ENCODE results near the gene AKT1. TPM values are rescaled to one million over a fixed set of nuclear protein-coding genes. Genes with fewer than 3 reads are reported as not detected.
"Not testable (repeated sequence)": the region's sequence is repeated elsewhere in the genome, so short reads cannot be mapped to it uniquely, and the experiment has no call there.

AKT1 gene
- total RNA-seq, 1 donor from 2014 or later = 143 TPM

- H3K27me3 Mint-ChIP-seq = no peaks in the 10 kb centered on the region
- peaks cover 24% of the 10 kb centered on the region for H3K4me1 Mint-ChIP-seq
- no peak for DNase-seq
- peaks cover 32% of the 10 kb centered on the region for H3K36me3 Mint-ChIP-seq (ENCODE audit: low read depth)
- intact Hi-C loops (cut with micrococcal nuclease) = no loop called here
- H3K4me3 Mint-ChIP-seq = no peak overlapping the region
- H3K27ac Mint-ChIP-seq = no peak overlapping the region
- H3K9me3 Mint-ChIP-seq = no peaks in the 10 kb centered on the region
These were observed 36.3 kb downstream of the AKT1 start for GRCh38 chr14:104758981-104759969.

GRCh38 chr14:104757681-104758392, 37.7 kb downstream of the AKT1 start:
- DNase-seq = no peak
- H3K27ac Mint-ChIP-seq = no peak overlapping the region
- intact Hi-C loops (cut with micrococcal nuclease) = no loop called here
- peaks cover 32% of the 10 kb centered on the region for H3K4me1 Mint-ChIP-seq
- H3K4me3 Mint-ChIP-seq = no peak overlapping the region
- no peaks in the 10 kb centered on the region for H3K9me3 Mint-ChIP-seq
- H3K27me3 Mint-ChIP-seq = no peaks in the 10 kb centered on the region
- H3K36me3 Mint-ChIP-seq (ENCODE audit: low read depth) = peaks cover 34% of the 10 kb centered on the region

- no peak for DNase-seq
- H3K4me1 Mint-ChIP-seq = peaks cover 36% of the 10 kb centered on the region
- peaks cover 34% of the 10 kb centered on the region for H3K36me3 Mint-ChIP-seq (ENCODE audit: low read depth)
- peak overlapping the region; percentile 39 for H3K4me3 Mint-ChIP-seq
- H3K27me3 Mint-ChIP-seq = no peaks in the 10 kb centered on the region
- intact Hi-C loops (cut with micrococcal nuclease) = no loop called here
- H3K9me3 Mint-ChIP-seq = no peaks in the 10 kb centered on the region
- peak overlapping the region; percentile 71 for H3K27ac Mint-ChIP-seq
These were observed 38.3 kb downstream of the AKT1 start for GRCh38 chr14:104757238-104757585.

- Mint-ChIP-seq H3K27me3 (no peaks in the 10 kb centered on the region), H3K9me3 (no peaks in the 10 kb centered on the region), H3K4me1 (peaks cover 36% of the 10 kb centered on the region), H3K27ac (peak overlapping the region; percentile 71), H3K36me3 (ENCODE audit: low read depth) (peaks cover 34% of the 10 kb centered on the region), H3K4me3 (peak overlapping the region; percentile 39)
- DNase-seq = peak; percentile 69
- intact Hi-C loops (cut with micrococcal nuclease) = no loop called here
These were observed 38.9 kb downstream of the AKT1 start for GRCh38 chr14:104756477-104757237.

- H3K27ac Mint-ChIP-seq = no peak overlapping the region
- peaks cover 36% of the 10 kb centered on the region for H3K4me1 Mint-ChIP-seq
- H3K4me3 Mint-ChIP-seq = no peak overlapping the region
- DNase-seq = no peak
- H3K27me3 Mint-ChIP-seq = no peaks in the 10 kb centered on the region
- H3K9me3 Mint-ChIP-seq = no peaks in the 10 kb centered on the region
- intact Hi-C loops (cut with micrococcal nuclease) = no loop called here
- H3K36me3 Mint-ChIP-seq (ENCODE audit: low read depth) = peaks cover 31% of the 10 kb centered on the region
These were observed 39.9 kb downstream of the AKT1 start for GRCh38 chr14:104755621-104756020.

- intact Hi-C loops (cut with micrococcal nuclease) = loop anchor here (5.0 kb wide), 1 partner anchor 643 kb away; the partner anchor contains the start of gene TEX22
- Mint-ChIP-seq H3K27me3 (peaks cover 1% of the 10 kb centered on the region), H3K27ac (peak overlapping the region; percentile 84), H3K36me3 (ENCODE audit: low read depth) (peaks cover 29% of the 10 kb centered on the region), H3K4me3 (peak overlapping the region; percentile 93), H3K4me1 (peaks cover 36% of the 10 kb centered on the region), H3K9me3 (no peaks in the 10 kb centered on the region)
- DNase-seq = no peak
These were observed 41.2 kb downstream of the AKT1 start for GRCh38 chr14:104754213-104754851.

GRCh38 chr14:104753528-104754212, 41.9 kb downstream of the AKT1 start:
- Mint-ChIP-seq H3K27ac (peak overlapping the region; percentile 84), H3K4me3 (peak overlapping the region; percentile 93), H3K4me1 (peaks cover 35% of the 10 kb centered on the region), H3K9me3 (no peaks in the 10 kb centered on the region), H3K36me3 (ENCODE audit: low read depth) (peaks cover 24% of the 10 kb centered on the region), H3K27me3 (peaks cover 1% of the 10 kb centered on the region)
- intact Hi-C loops (cut with micrococcal nuclease) = loop anchor here (2.0 to 5.0 kb wide), 3 partner anchors 29 to 644 kb away; partner anchors contain the start of genes ADSS1, CDCA4 and TEX22
- peak; percentile 71 for DNase-seq

- Mint-ChIP-seq H3K27ac (peak within 1 kb of the TSS; percentile 94), H3K27me3 (peaks cover 1% of the 10 kb centered on the region)
- intact Hi-C loops (cut with micrococcal nuclease) = loop anchor here (1.0 to 5.0 kb wide), 5 partner anchors 15 to 644 kb away; partner anchors contain the start of genes ADSS1, CDCA4 and TEX22
These were observed 42.6 kb downstream of the AKT1 start, which contains the start of gene SIVA1 for GRCh38 chr14:104752735-104753527. Gene SIVA1 (plus strand): TSS chr14:104753147. CDS start chr14:104753202, 55 bp downstream.

GRCh38 chr14:104752423-104752734, 43.2 kb downstream of the AKT1 start:
- Mint-ChIP-seq H3K36me3 (ENCODE audit: low read depth) (peaks cover 20% of the 10 kb centered on the region), H3K27ac (peak overlapping the region; percentile 94), H3K9me3 (no peaks in the 10 kb centered on the region), H3K27me3 (peaks cover 1% of the 10 kb centered on the region), H3K4me1 (peaks cover 35% of the 10 kb centered on the region), H3K4me3 (peak overlapping the region; percentile 93)
- DNase-seq = no peak
- intact Hi-C loops (cut with micrococcal nuclease) = loop anchor here (1.0 to 5.0 kb wide), 5 partner anchors 16 to 645 kb away; partner anchors contain the start of genes ADSS1, CDCA4 and TEX22

More at GRCh38 chr14:104752735-104753527, 42.6 kb downstream of the AKT1 start, which contains the start of gene SIVA1:
- H3K9me3 Mint-ChIP-seq = no peaks in the 10 kb centered on the region
- peaks cover 24% of the 10 kb centered on the region for H3K36me3 Mint-ChIP-seq (ENCODE audit: low read depth)
- H3K4me3 Mint-ChIP-seq = peak within 1 kb of the TSS; percentile 93
- peaks cover 35% of the 10 kb centered on the region for H3K4me1 Mint-ChIP-seq
- DNase-seq = peak; percentile 100

- intact Hi-C loops (cut with micrococcal nuclease) = loop anchor here (1.0 to 5.0 kb wide), 5 partner anchors 17 to 646 kb away; partner anchors contain the start of genes ADSS1, CDCA4 and TEX22
- H3K9me3 Mint-ChIP-seq = no peaks in the 10 kb centered on the region
- no peak for DNase-seq
- peaks cover 30% of the 10 kb centered on the region for H3K4me1 Mint-ChIP-seq
- H3K4me3 Mint-ChIP-seq = peak overlapping the region; percentile 93
- peak overlapping the region; percentile 94 for H3K27ac Mint-ChIP-seq
- H3K36me3 Mint-ChIP-seq (ENCODE audit: low read depth) = peaks cover 15% of the 10 kb centered on the region
- H3K27me3 Mint-ChIP-seq = peaks cover 1% of the 10 kb centered on the region
These were observed 43.8 kb downstream of the AKT1 start for GRCh38 chr14:104751539-104752422.

- peaks cover 24% of the 10 kb centered on the region for H3K4me1 Mint-ChIP-seq
- peak overlapping the region; percentile 39 for H3K4me3 Mint-ChIP-seq
- H3K9me3 Mint-ChIP-seq; H3K36me3 Mint-ChIP-seq (ENCODE audit: low read depth); DNase-seq; H3K27me3 Mint-ChIP-seq: not testable (repeated sequence)
- intact Hi-C loops (cut with micrococcal nuclease) = loop anchor here (5.0 kb wide), 1 partner anchor 647 kb away; the partner anchor contains the start of gene TEX22
- H3K27ac Mint-ChIP-seq = peak overlapping the region; percentile 37
These were observed 44.8 kb downstream of the AKT1 start for GRCh38 chr14:104750753-104751057.
